Liver (tissue), 9 donors: ENCODE measurements around the gene WDR90. TPM values are rescaled to one million over a fixed set of nuclear protein-coding genes. Genes with fewer than 3 reads are reported as not detected.

Experiments used
- DNase-seq: peaks from one replicate; pipeline ENCODE4 v3.0.0-alpha.2; 2017; ENCODE audit warnings: low spot score
- H3K27ac ChIP-seq, 2 donors: one replicate each; pipeline ENCODE4 v1.7.0; 2013; ENCODE audit warnings: inconsistent platforms in 2 of 2, low read length in 2 of 2, control low read depth in 1 of 2, low read depth in 1 of 2, mild to moderate bottlenecking in 1 of 2
- H3K27me3 ChIP-seq, 4 donors: one replicate each; pipeline versions ENCODE4 v1.6.1 to v1.7.0; 2013; ENCODE audit warnings: low read length in 3 of 4, inconsistent platforms in 1 of 4, mild to moderate bottlenecking in 1 of 4, moderate library complexity in 1 of 4; ENCODE audit not compliant: control insufficient read depth in 4 of 4, insufficient read depth in 4 of 4
- H3K36me3 ChIP-seq, 4 donors: one replicate each; pipeline versions ENCODE4 v1.6.1 to v1.7.0; 2013; ENCODE audit warnings: low read length in 3 of 4, mild to moderate bottlenecking in 3 of 4, low read depth in 1 of 4, moderate library complexity in 1 of 4; ENCODE audit not compliant: control insufficient read depth in 4 of 4, insufficient read depth in 3 of 4
- H3K4me1 ChIP-seq, 4 donors: one replicate each; pipeline versions ENCODE4 v1.6.1 to v1.7.0; 2013; ENCODE audit warnings: low read length in 3 of 4, mild to moderate bottlenecking in 3 of 4, moderate library complexity in 1 of 4; ENCODE audit not compliant: control insufficient read depth in 4 of 4, insufficient read depth in 4 of 4
- H3K4me3 ChIP-seq, 3 donors: one replicate each; pipeline versions ENCODE4 v1.6.1 to v1.7.0; 2013; ENCODE audit warnings: low read length in 3 of 3, control low read depth in 1 of 3, low read depth in 1 of 3, mild to moderate bottlenecking in 1 of 3
- H3K9ac ChIP-seq, 2 donors: one replicate each; pipeline ENCODE4 v1.7.0; 2013; ENCODE audit warnings: low read length in 2 of 2, mild to moderate bottlenecking in 2 of 2, moderate library complexity in 2 of 2, control low read depth in 1 of 2, low read depth in 1 of 2
- H3K9me3 ChIP-seq, 4 donors: one replicate each; pipeline versions ENCODE4 v1.6.1 to v1.7.0; 2013; ENCODE audit warnings: low read length in 3 of 4; ENCODE audit not compliant: control insufficient read depth in 4 of 4
- ATF3 ChIP-seq: IDR thresholded peaks from 2 replicates; pipeline ENCODE4 v1.6.1; 2016; ENCODE audit warnings: antibody characterized with exemption
- CTCF ChIP-seq: fragments of 150-350 bp; IDR thresholded peaks from 2 replicates; pipeline ENCODE4 v1.5.1; 2017; ENCODE audit warnings: improper control_type of control experiment, low read depth, low read length; ENCODE audit not compliant: missing input control
- EGR1 ChIP-seq, 2 donors: IDR thresholded peaks; 2 replicates each; pipeline ENCODE4 v1.6.1; 2016 to 2018; ENCODE audit warnings: antibody characterized with exemption in 2 of 2, low read depth in 2 of 2
- FOXA1 ChIP-seq: IDR thresholded peaks from 2 replicates; pipeline ENCODE4 v1.6.1; 2016; ENCODE audit warnings: antibody characterized with exemption
- FOXA2 ChIP-seq: IDR thresholded peaks from 2 replicates; pipeline ENCODE4 v1.6.1; 2016; ENCODE audit warnings: antibody characterized with exemption
- GABPA ChIP-seq, 2 donors: IDR thresholded peaks in 1 of 2; conservative IDR thresholded peaks in 1 of 2; 2 replicates each; pipeline ENCODE4 v1.6.1; 2016; ENCODE audit warnings: antibody characterized with exemption in 2 of 2, mild to moderate bottlenecking in 1 of 2, moderate library complexity in 1 of 2
- HNF4A ChIP-seq, 2 donors: conservative IDR thresholded peaks; 2 replicates each; pipeline ENCODE4 v1.6.1; 2016; ENCODE audit warnings: antibody characterized with exemption in 2 of 2, mild to moderate bottlenecking in 2 of 2
- HNF4G ChIP-seq: IDR thresholded peaks from 2 replicates; pipeline ENCODE4 v1.6.1; 2016; ENCODE audit warnings: antibody characterized with exemption
- JUND ChIP-seq, 2 donors: IDR thresholded peaks; 2 replicates each; pipeline ENCODE4 v1.6.1; 2016; ENCODE audit warnings: antibody characterized with exemption in 2 of 2
- MAX ChIP-seq: IDR thresholded peaks from 2 replicates; pipeline ENCODE4 v1.6.1; 2016; ENCODE audit warnings: antibody characterized with exemption
- NR2F2 ChIP-seq: IDR thresholded peaks from 2 replicates; pipeline ENCODE4 v1.6.1; 2016; ENCODE audit warnings: antibody characterized with exemption
- RAD21 ChIP-seq, 2 donors: IDR thresholded peaks; 2 replicates each; pipeline ENCODE4 v1.6.1; 2016; ENCODE audit warnings: antibody characterized with exemption in 2 of 2, mild to moderate bottlenecking in 2 of 2
- REST ChIP-seq: IDR thresholded peaks from 2 replicates; pipeline ENCODE4 v1.6.1; 2016; ENCODE audit warnings: antibody characterized with exemption, mild to moderate bottlenecking
- RXRA ChIP-seq, 2 donors: IDR thresholded peaks; 2 replicates each; pipeline ENCODE4 v1.6.1; 2017 to 2018; ENCODE audit warnings: antibody characterized with exemption in 2 of 2, mild to moderate bottlenecking in 1 of 2
- SP1 ChIP-seq: IDR thresholded peaks from 2 replicates; pipeline ENCODE4 v1.6.1; 2018; ENCODE audit warnings: antibody characterized with exemption, mild to moderate bottlenecking
- TAF1 ChIP-seq: conservative IDR thresholded peaks from 2 replicates; pipeline ENCODE4 v1.6.1; 2016; ENCODE audit warnings: antibody characterized with exemption, mild to moderate bottlenecking
- YY1 ChIP-seq: IDR thresholded peaks from 2 replicates; pipeline ENCODE4 v1.6.1; 2016; ENCODE audit warnings: antibody characterized with exemption, mild to moderate bottlenecking
- ZBTB33 ChIP-seq: IDR thresholded peaks from 2 replicates; pipeline ENCODE4 v1.6.1; 2016; ENCODE audit warnings: antibody characterized with exemption
- WGBS: extraction: QIAGEN DNeasy Blood & Tissue Kit; methylation state at CpG from one replicate; pipeline ENCODE4 v1.1.7; 2013; 5-methylcytosine and 5-hydroxymethylcytosine counted together
- polyA plus RNA-seq, 2 donors: library from polyadenylated mRNA; stranded (reverse) in 1 of 2; unstranded in 1 of 2; fragments of 200-250 nt in 1 of 2; fragments of >200 nt in 1 of 2; fragmentation: Nextera tagmentation in 1 of 2; extraction: Ambion mirVana in 1 of 2; gene quantifications; one replicate each; pipeline versions ENCODE4 v1.2.1 to v1.2.3, GENCODE V29; 2013 to 2015
- total RNA-seq, 2 donors: library from RNA; depleted of rRNA; stranded (reverse); fragments of >200 nt; gene quantifications; one replicate each; pipeline ENCODE4 v1.2.3, GENCODE V29; 2014
- donor health status: healthy.
- donor health status: healthy.
- donor health status: healthy.
- donor health status: healthy.
- donor health status: healthy.

Gene WDR90
- total and polyA plus RNA-seq, 4 donors: 4.7 to 13.4 (median 7.9) TPM

GRCh38 chr16:622920-623280, 26.3 kb upstream of the WDR90 start:
- DNase-seq: no peak
- no peaks in the 10 kb centered on the region for H3K9me3 ChIP-seq
- no peak overlapping the region for H3K27ac ChIP-seq
- WGBS: 91% methylated on average over 17 of the region's 17 CpGs
- H3K4me3 ChIP-seq: no peak overlapping the region
- peaks cover 0 to 12% (median 5%) of the 10 kb centered on the region in 4 donors for H3K36me3 ChIP-seq
- no peak overlapping the region for H3K9ac ChIP-seq
- H3K4me1 ChIP-seq: peaks cover 0 to 16% (median 9%) of the 10 kb centered on the region in 4 donors
- TF ChIP-seq RAD21 (IDR thresholded peaks at IDR 0.05) (no peak), REST (no peak), NR2F2 (no peak), FOXA2 (no peak), RXRA (IDR thresholded peaks at IDR 0.05) (no peak), JUND (IDR thresholded peaks at IDR 0.05) (no peak), YY1 (no peak), HNF4G (no peak), GABPA (IDR thresholded peaks at IDR 0.05 in 1 of 2, conservative IDR thresholded peaks at IDR 0.05 in 1 of 2) (no peak), FOXA1 (no peak), HNF4A (conservative IDR thresholded peaks at IDR 0.05) (no peak), EGR1 (IDR thresholded peaks at IDR 0.05; ENCODE audit: low read depth in 2 of 2) (no peak), CTCF (no peak), TAF1 (no peak), ZBTB33 (no peak), MAX (no peak), SP1 (no peak), ATF3 (no peak)
- H3K27me3 ChIP-seq: no peaks in the 10 kb centered on the region
